Mesenchymal stem cell (in vitro differentiated cells and primary cell): ENCODE measurements around the gene OVAAL.

Experiments used
- DNase-seq: peaks from one replicate; pipeline ENCODE4 v3.0.0-alpha.2; 2013
- H2AFZ ChIP-seq: one replicate; pipeline ENCODE4 v1.6.1; 2013; ENCODE audit warnings: low read depth, mild to moderate bottlenecking, control low read depth, inconsistent platforms, low read length, moderate library complexity
- H2AK5ac ChIP-seq: 2 replicates; pipeline ENCODE4 v1.6.1; 2013; ENCODE audit warnings: low read length, moderate library complexity, mild to moderate bottlenecking, inconsistent platforms; ENCODE audit not compliant: severe bottlenecking
- H2BK120ac ChIP-seq: one replicate; pipeline ENCODE4 v1.6.1; 2013; ENCODE audit warnings: low read depth, mild to moderate bottlenecking, inconsistent platforms, low read length, moderate library complexity
- H2BK12ac ChIP-seq, 2 experiments: one replicate each; pipeline ENCODE4 v1.6.1; 2013; ENCODE audit warnings: inconsistent platforms in 2 of 2, low read length in 2 of 2, mild to moderate bottlenecking in 2 of 2, moderate library complexity in 2 of 2, control low read depth in 1 of 2
- H2BK15ac ChIP-seq: one replicate; pipeline ENCODE4 v1.6.1; 2013; ENCODE audit warnings: mild to moderate bottlenecking, low read depth, inconsistent platforms; ENCODE audit not compliant: poor library complexity, severe bottlenecking
- H2BK5ac ChIP-seq: 2 replicates; pipeline ENCODE4 v1.6.1; 2013; ENCODE audit warnings: low read depth, mild to moderate bottlenecking, low read length, control low read depth, inconsistent platforms; ENCODE audit not compliant: poor library complexity, severe bottlenecking
- H3K14ac ChIP-seq, 2 experiments: one replicate each; pipeline ENCODE4 v1.6.1; 2013; ENCODE audit warnings: inconsistent platforms in 2 of 2, low read length in 2 of 2, control low read depth in 1 of 2, mild to moderate bottlenecking in 1 of 2, moderate library complexity in 1 of 2
- H3K18ac ChIP-seq, 2 experiments: one replicate each; pipeline ENCODE4 v1.6.1; 2013; ENCODE audit warnings: inconsistent platforms in 2 of 2, low read length in 2 of 2, control low read depth in 1 of 2, low read depth in 1 of 2, mild to moderate bottlenecking in 1 of 2
- H3K23ac ChIP-seq, 2 experiments: one replicate each; pipeline ENCODE4 v1.6.1; 2013; ENCODE audit warnings: inconsistent platforms in 2 of 2, low read length in 2 of 2, mild to moderate bottlenecking in 2 of 2, moderate library complexity in 2 of 2, control low read depth in 1 of 2
- H3K27ac ChIP-seq: 2 replicates; pipeline ENCODE4 v1.5.1; 2013; ENCODE audit warnings: mild to moderate bottlenecking, moderate library complexity, low read length, control low read depth, inconsistent platforms; ENCODE audit not compliant: poor library complexity, severe bottlenecking
- H3K27me3 ChIP-seq, 2 experiments: 2 replicates each; pipeline versions ENCODE4 v1.6.1 to v1.7.0; 2013; ENCODE audit warnings: low read length in 2 of 2, mild to moderate bottlenecking in 2 of 2, moderate library complexity in 2 of 2, control low read depth in 1 of 2, inconsistent platforms in 1 of 2; ENCODE audit not compliant: control insufficient read depth in 1 of 2, insufficient read depth in 1 of 2
- H3K36me3 ChIP-seq, 2 experiments: 2 replicates each; pipeline versions ENCODE4 v1.6.1 to v1.7.0; 2013; ENCODE audit warnings: low read length in 2 of 2, control low read depth in 1 of 2, inconsistent platforms in 1 of 2, low read depth in 1 of 2, mild to moderate bottlenecking in 1 of 2; ENCODE audit not compliant: insufficient read depth in 2 of 2, control insufficient read depth in 1 of 2
- H3K4ac ChIP-seq, 2 experiments: one replicate each; pipeline ENCODE4 v1.6.1; 2013; ENCODE audit warnings: inconsistent platforms in 2 of 2, low read length in 2 of 2, mild to moderate bottlenecking in 2 of 2, moderate library complexity in 2 of 2, control low read depth in 1 of 2, low read depth in 1 of 2
- H3K4me1 ChIP-seq: 2 replicates; pipeline ENCODE4 v1.6.1; 2013; ENCODE audit warnings: low read depth, low read length, control low read depth; ENCODE audit not compliant: control insufficient read depth, insufficient read depth
- H3K4me2 ChIP-seq: 2 replicates; pipeline ENCODE4 v1.6.1; 2013; ENCODE audit warnings: low read length, mild to moderate bottlenecking, inconsistent platforms; ENCODE audit not compliant: poor library complexity, severe bottlenecking
- H3K4me3 ChIP-seq, 2 experiments: 2 replicates each; pipeline versions ENCODE4 v1.5.1 to v1.7.0; 2013; ENCODE audit warnings: low read length in 2 of 2, mild to moderate bottlenecking in 2 of 2, control low read depth in 1 of 2, low read depth in 1 of 2; ENCODE audit not compliant: insufficient read depth in 1 of 2
- H3K79me1 ChIP-seq: replicated peaks from 2 replicates; pipeline ENCODE4 v1.6.1; 2013; ENCODE audit warnings: mild to moderate bottlenecking, control low read depth, low read length, inconsistent platforms; ENCODE audit not compliant: poor library complexity, severe bottlenecking
- H3K9ac ChIP-seq: 2 replicates; pipeline ENCODE4 v1.7.0; 2013; ENCODE audit warnings: mild to moderate bottlenecking, low read length, moderate library complexity
- H3K9me3 ChIP-seq: 2 replicates; pipeline ENCODE4 v1.7.0; 2013; ENCODE audit warnings: mild to moderate bottlenecking, low read length; ENCODE audit not compliant: control insufficient read depth
- H4K8ac ChIP-seq: one replicate; pipeline ENCODE4 v1.6.1; 2013; ENCODE audit warnings: inconsistent platforms, mild to moderate bottlenecking, low read length, moderate library complexity
- H4K91ac ChIP-seq: one replicate; pipeline ENCODE4 v1.6.1; 2013; ENCODE audit warnings: mild to moderate bottlenecking, low read length, inconsistent platforms
- WGBS: methylation state at CpG from one replicate; pipeline ENCODE4 v1.1.7; 2013; ENCODE audit warnings: mixed read lengths; 5-methylcytosine and 5-hydroxymethylcytosine counted together

OVAAL gene

DNA sequence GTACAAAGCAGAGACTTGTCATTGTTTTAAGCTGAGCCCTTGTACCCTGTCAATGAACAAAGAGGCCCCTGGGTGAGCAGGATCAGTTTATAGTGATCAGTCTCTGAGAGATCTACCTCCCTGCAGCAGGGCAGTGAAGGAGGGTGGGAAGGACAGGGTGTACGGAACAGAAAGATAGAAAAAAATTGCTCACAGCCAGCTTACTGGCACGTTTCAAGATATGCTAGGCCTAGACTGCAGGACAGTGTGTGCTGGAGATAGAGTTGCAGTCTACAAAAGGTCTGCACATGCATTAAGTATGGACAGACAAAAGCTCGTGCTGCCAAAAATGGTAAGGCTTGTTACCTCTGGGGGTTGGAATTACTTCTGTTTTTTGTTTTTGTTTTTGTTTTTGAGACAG lies 34.6 kb downstream of the OVAAL start:
- Histone ChIP-seq H4K8ac (no peak overlapping the region), H3K4ac (no peak overlapping the region)
- DNase-seq, result no peak

DNA sequence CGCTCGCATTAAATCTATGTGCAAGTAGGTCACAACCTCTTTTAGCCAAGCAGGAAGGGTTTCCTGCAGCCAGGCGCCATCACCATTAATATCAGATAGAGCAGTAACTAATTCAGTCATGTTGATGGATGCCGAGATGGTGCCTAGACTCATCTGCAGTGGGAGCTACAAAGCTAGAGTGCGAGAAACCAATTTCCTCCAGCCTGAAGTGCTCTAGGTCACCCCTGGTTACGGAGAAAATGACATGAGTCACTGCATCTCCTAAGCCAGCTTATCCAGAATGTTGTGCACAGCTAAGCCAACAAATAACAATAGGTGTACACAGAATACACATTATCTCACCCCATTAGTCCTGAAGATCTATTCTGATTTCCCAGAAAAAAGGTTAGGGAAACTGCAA lies 36.0 kb downstream of the OVAAL start:
- Histone ChIP-seq H3K79me1 (no peaks in the 10 kb centered on the region), H3K36me3 (no peaks in the 10 kb centered on the region), H2AFZ (no peak overlapping the region), H3K14ac (no peak overlapping the region), H3K27me3 (no peaks in the 10 kb centered on the region), H3K18ac (no peak overlapping the region), H3K4ac (no peak overlapping the region), H4K91ac (no peak overlapping the region), H2BK5ac (no peak overlapping the region), H2AK5ac (no peak overlapping the region), H3K27ac (no peak overlapping the region), H3K9me3 (no peaks in the 10 kb centered on the region), H3K4me1 (no peaks in the 10 kb centered on the region), H3K9ac (no peak overlapping the region), H3K4me3 (no peak overlapping the region), H3K23ac (no peak overlapping the region), H4K8ac (no peak overlapping the region), H2BK12ac (no peak overlapping the region), H3K4me2 (no peak overlapping the region), H2BK120ac (no peak overlapping the region), H2BK15ac (no peak overlapping the region)
- DNase-seq, result no peak
- 81% methylated on average over 6 of the region's 6 CpGs for WGBS

More for the DNA sequence above, 34.6 kb downstream of the OVAAL start:
- Histone ChIP-seq H3K18ac (no peak overlapping the region), H3K9ac (no peak overlapping the region), H2BK15ac (no peak overlapping the region), H3K36me3 (no peaks in the 10 kb centered on the region), H3K4me3 (no peak overlapping the region), H2AK5ac (no peak overlapping the region), H3K79me1 (no peaks in the 10 kb centered on the region), H3K9me3 (peaks cover 4% of the 10 kb centered on the region), H3K4me1 (no peaks in the 10 kb centered on the region), H2BK5ac (no peak overlapping the region), H3K27ac (no peak overlapping the region), H3K27me3 (no peaks in the 10 kb centered on the region), H4K91ac (no peak overlapping the region), H3K4me2 (no peak overlapping the region), H2BK12ac (no peak overlapping the region), H2AFZ (no peak overlapping the region), H3K23ac (no peak overlapping the region), H3K14ac (no peak overlapping the region), H2BK120ac (no peak overlapping the region)
- WGBS, result 71% methylated on average over 3 of the region's 3 CpGs

DNA sequence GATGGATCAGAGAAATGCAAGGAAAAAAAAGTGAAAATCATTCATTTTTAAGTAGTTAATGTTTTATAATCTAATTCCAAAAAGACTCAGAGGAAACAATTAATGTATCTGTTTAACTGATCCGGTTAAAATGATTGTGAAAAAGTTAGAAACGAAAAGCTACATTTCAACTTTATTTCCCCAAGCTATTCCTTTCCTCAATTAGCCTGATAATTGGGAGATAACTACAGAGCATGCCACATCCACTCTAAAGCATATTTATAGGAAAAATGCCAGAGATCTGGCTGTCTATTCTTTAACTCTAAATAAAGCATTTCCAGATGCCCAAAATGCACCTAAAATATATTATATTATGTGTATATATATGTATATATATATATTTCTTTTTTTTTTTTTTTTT lies 37.2 kb downstream of the OVAAL start:
- peaks cover 2% of the 10 kb centered on the region for H3K4me1 ChIP-seq

DNA sequence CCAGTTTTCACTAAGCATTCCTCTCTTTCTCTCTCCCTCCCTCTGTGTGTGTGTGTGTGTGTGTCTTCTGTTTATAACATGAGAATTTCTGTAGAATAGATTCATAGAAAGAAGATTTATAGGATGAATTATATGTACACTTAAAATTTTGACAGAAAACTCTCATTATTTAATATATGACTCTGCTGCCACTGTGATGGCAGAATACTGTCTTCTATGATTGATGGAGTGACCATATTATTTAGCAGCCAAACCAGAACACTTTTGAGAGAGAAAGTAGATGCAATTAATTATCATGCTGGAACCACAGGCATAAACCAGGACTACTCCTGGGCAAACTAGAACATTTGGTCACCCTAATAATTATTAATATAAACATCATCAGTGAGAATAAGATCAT lies 38.8 kb downstream of the OVAAL start:
- no peak overlapping the region for H3K4me2 ChIP-seq
- H3K36me3 ChIP-seq, result no peaks in the 10 kb centered on the region
- H3K14ac ChIP-seq, result no peak overlapping the region
- no peak overlapping the region for H2BK120ac ChIP-seq
- no peaks in the 10 kb centered on the region for H3K27me3 ChIP-seq
- H3K79me1 ChIP-seq, result no peaks in the 10 kb centered on the region
- no peak overlapping the region for H3K9ac ChIP-seq
- no peak overlapping the region for H3K4me3 ChIP-seq
- H4K91ac ChIP-seq, result no peak overlapping the region
- H4K8ac ChIP-seq, result no peak overlapping the region
- H3K23ac ChIP-seq, result no peak overlapping the region
- H2BK12ac ChIP-seq, result no peak overlapping the region
- H3K18ac ChIP-seq, result no peak overlapping the region
- no peak overlapping the region for H2AK5ac ChIP-seq
- H2BK5ac ChIP-seq, result no peak overlapping the region
- peaks cover 2% of the 10 kb centered on the region for H3K4me1 ChIP-seq
- no peak overlapping the region for H3K27ac ChIP-seq
- no peak for DNase-seq
- H3K4ac ChIP-seq, result no peak overlapping the region
- no peaks in the 10 kb centered on the region for H3K9me3 ChIP-seq
- H2BK15ac ChIP-seq, result no peak overlapping the region
- H2AFZ ChIP-seq, result no peak overlapping the region

More for the DNA sequence above, 37.2 kb downstream of the OVAAL start:
- no peak overlapping the region for H2AK5ac ChIP-seq
- H3K27me3 ChIP-seq, result no peaks in the 10 kb centered on the region
- H3K36me3 ChIP-seq, result no peaks in the 10 kb centered on the region
- H4K8ac ChIP-seq, result no peak overlapping the region
- H4K91ac ChIP-seq, result no peak overlapping the region
- no peak overlapping the region for H2BK5ac ChIP-seq
- no peak overlapping the region for H3K4me2 ChIP-seq
- H3K9ac ChIP-seq, result no peak overlapping the region
- no peak overlapping the region for H3K4ac ChIP-seq
- H2BK15ac ChIP-seq, result no peak overlapping the region
- H2AFZ ChIP-seq, result no peak overlapping the region
- H2BK12ac ChIP-seq, result no peak overlapping the region
- no peak overlapping the region for H3K4me3 ChIP-seq
- WGBS, result 88% methylated on average over 2 of the region's 2 CpGs
- no peak overlapping the region for H3K27ac ChIP-seq
- no peak for DNase-seq
- no peaks in the 10 kb centered on the region for H3K9me3 ChIP-seq
- no peak overlapping the region for H3K23ac ChIP-seq
- no peak overlapping the region for H2BK120ac ChIP-seq
- H3K79me1 ChIP-seq, result no peaks in the 10 kb centered on the region
- H3K14ac ChIP-seq, result no peak overlapping the region
- H3K18ac ChIP-seq, result no peak overlapping the region
